Ishikawa (cell line): ENCODE results near the gene OTUD5.

Experiments used
- CEBPB ChIP-seq: IDR thresholded peaks from 2 replicates; pipeline ENCODE4 v1.6.1; 2012
- FOXM1 ChIP-seq: IDR thresholded peaks from 2 replicates; pipeline ENCODE4 v1.6.1; 2012; ENCODE audit warnings: low read depth, borderline replicate concordance
- NFIC ChIP-seq: IDR thresholded peaks from 2 replicates; pipeline ENCODE4 v1.6.1; 2012
- TAF1 ChIP-seq: IDR thresholded peaks from 2 replicates; pipeline ENCODE4 v1.6.1; 2012; ENCODE audit warnings: low read depth, mild to moderate bottlenecking
- TEAD4 ChIP-seq: IDR thresholded peaks from 2 replicates; pipeline ENCODE4 v1.6.1; 2012
- YY1 ChIP-seq: IDR thresholded peaks from 2 replicates; pipeline ENCODE4 v1.6.1; 2012; ENCODE audit warnings: low read depth
- TF ChIP-seq, protein P1 (sequence below): IDR thresholded peaks from 2 replicates; pipeline ENCODE4 v1.6.1; 2012
- TF ChIP-seq, protein P2 (sequence below): IDR thresholded peaks from 2 replicates; pipeline ENCODE4 v1.6.1; 2012; ENCODE audit warnings: low read depth, mild to moderate bottlenecking

DNA sequence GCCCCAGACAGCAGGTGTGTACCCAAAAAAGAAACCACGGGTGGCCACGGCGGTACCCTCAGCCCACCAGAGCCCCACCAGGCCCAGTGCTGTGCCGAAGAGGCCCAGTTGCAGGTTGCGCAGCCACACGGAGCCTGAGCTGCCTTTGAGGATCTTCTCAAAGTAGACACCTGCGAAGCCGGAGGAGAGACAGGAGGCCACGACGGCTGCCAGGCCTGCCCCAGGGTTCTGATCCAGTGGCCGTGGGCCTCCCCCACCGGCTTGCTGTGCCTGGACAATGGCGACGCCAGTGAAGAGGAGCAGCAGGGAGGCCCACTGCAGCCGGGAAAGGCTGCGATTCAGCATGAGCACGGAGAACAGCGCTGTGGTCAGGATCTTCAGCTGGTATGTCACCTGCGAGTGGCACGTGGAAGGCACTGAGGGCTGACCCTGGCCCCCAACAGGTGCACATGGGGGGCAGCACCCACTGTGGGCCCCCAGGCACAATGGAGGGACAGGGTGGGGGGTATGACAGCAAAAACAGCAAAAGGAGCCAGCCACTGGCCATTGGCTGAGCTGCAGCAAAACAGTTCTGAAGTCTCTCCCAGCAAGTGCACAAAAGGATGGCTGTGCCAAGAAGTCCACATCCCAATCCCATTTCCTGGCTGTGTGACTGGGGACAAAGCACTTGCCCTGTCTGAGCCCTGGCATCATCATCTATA, 52.2 kb downstream of the OTUD5 start:
- TF ChIP-seq NFIC (no peak), YY1 (no peak), TEAD4 (no peak), TAF1 (no peak), FOXM1 (no peak), CEBPB (no peak)
- TF ChIP-seq, protein P1, sequence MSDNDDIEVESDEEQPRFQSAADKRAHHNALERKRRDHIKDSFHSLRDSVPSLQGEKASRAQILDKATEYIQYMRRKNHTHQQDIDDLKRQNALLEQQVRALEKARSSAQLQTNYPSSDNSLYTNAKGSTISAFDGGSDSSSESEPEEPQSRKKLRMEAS, result no peak
- TF ChIP-seq, protein P2, sequence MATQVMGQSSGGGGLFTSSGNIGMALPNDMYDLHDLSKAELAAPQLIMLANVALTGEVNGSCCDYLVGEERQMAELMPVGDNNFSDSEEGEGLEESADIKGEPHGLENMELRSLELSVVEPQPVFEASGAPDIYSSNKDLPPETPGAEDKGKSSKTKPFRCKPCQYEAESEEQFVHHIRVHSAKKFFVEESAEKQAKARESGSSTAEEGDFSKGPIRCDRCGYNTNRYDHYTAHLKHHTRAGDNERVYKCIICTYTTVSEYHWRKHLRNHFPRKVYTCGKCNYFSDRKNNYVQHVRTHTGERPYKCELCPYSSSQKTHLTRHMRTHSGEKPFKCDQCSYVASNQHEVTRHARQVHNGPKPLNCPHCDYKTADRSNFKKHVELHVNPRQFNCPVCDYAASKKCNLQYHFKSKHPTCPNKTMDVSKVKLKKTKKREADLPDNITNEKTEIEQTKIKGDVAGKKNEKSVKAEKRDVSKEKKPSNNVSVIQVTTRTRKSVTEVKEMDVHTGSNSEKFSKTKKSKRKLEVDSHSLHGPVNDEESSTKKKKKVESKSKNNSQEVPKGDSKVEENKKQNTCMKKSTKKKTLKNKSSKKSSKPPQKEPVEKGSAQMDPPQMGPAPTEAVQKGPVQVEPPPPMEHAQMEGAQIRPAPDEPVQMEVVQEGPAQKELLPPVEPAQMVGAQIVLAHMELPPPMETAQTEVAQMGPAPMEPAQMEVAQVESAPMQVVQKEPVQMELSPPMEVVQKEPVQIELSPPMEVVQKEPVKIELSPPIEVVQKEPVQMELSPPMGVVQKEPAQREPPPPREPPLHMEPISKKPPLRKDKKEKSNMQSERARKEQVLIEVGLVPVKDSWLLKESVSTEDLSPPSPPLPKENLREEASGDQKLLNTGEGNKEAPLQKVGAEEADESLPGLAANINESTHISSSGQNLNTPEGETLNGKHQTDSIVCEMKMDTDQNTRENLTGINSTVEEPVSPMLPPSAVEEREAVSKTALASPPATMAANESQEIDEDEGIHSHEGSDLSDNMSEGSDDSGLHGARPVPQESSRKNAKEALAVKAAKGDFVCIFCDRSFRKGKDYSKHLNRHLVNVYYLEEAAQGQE, result no peak
